HG03039 (cell line): Measurements from ENCODE around the gene GRAMD4.

Experiments used
- ATAC-seq: cut with Tn5 transposase; IDR thresholded peaks from one replicate; pipeline ENCODE4 v1.9.1; 2021; ENCODE audit warnings: mild to moderate bottlenecking, moderate library complexity; ENCODE audit not compliant: unreplicated experiment

GRAMD4 gene

DNA sequence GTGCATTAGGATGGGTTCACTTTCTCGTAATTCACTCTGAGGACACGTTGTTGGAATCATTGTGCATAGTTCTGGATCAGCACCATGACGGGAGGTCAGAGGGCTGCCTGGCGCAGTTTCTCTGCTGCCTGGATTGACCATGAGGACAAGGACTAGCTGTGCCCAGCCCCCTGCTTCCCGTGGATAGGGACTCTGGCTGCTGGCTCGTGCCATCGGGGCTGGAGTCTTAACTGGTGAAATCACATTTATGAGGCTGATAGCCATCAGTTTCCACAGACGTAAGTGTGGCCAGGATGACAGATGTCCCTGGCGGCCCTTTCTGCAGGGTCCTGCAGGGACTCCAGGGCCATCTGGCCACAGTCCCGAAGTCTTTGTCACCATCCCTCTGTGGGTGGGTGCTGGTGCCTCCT is 24.1 kb upstream of the GRAMD4 start:
- ATAC-seq = no peak

DNA sequence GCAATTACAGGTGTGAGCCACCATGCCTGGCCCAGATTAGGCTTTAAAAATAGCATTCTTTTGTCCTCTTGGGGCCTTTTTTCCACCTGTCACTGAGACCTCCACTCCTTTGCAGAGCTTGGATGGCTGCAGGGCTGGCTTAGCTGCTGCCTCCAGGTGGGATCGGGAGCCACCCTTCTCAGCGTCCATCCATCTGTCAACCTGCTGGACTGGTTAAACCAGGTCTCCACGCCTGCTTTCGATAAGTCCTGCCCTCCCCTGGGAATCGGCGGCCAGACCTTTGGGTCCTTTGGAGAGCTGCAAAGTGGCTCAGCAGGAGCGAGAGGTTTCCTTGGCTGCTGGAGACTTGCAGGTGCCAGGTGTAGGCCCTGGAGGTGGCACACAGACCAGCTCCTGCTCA is 23.4 kb upstream of the GRAMD4 start:
- no peak for ATAC-seq

DNA sequence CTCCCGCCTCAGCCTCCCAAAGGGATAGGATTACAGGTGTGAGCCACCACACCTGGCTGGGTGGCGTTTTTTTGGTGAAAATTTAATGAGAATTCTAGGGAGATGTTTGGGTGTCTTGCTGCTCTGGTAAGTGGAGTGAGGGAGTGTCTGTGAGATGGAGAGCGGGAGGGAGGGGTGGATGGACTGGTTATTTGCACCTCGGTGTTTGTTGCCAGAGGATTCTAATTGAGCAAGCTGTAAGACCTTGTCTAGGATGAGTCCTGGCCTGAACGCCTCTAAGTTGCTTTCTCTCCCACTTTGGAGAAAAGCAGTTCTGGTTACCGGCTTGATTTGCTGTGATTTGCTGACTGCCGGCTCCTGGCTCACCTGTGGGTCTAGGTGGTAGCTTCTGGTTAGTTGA is 22.0 kb upstream of the GRAMD4 start:
- ATAC-seq = no peak

DNA sequence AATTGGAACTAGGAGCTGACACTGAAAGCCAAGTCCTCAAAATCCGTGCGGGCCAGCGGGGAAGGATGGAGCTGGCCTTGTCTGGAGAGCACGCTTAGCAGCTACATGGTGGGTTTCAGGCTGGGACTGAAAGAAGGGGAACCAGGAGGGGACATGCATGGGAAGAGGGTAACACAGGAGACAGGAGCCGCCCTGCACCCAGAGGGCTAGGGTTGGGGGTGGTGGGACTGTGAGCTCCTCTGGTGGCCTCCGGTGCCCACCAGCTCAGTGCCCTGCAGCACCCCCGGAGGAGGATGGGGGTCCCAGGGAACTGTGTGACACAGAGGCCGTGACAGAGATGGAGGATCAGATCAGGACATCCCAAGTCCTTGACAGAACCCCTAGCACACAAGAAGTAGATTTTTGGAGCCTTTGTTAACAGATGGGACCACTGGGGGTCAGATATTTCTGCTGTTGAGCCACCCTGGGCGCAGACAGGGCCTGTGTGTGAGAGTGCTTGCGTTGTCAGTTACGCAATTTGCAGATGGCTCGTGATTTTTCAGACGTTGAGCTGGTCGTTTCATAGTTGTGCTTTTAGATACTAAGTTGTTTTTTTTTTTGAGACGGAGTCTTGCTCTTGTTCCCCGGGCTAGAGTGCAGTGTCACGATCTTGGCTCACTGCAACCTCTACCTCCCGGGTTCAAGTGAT is 21.3 kb upstream of the GRAMD4 start:
- no peak for ATAC-seq

DNA sequence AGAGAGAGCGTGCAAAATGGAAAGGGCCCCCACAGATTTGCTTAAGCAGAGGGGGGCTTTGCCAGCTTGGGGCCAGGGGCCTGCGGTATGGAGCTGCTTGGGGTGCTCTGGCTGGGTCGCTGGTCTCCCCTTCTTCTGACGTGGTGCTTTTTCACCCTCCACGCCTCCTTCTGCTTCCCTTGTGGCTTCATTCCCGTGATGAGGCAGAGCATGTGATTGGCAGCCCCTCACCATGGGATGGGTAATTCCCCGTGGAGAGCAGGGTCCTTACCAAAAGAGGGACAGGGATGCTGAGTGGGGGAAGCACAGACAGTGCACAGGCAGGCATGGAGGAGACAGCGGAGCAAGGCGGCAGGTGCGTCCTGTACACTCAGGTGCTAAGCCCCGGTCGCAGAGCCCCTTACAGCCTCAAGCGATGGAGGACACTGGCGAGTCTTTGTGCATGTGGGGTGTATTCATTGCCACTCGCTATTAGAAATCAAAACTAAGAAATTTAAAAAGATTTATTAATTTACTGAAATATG is 19.9 kb upstream of the GRAMD4 start:
- no peak for ATAC-seq

DNA sequence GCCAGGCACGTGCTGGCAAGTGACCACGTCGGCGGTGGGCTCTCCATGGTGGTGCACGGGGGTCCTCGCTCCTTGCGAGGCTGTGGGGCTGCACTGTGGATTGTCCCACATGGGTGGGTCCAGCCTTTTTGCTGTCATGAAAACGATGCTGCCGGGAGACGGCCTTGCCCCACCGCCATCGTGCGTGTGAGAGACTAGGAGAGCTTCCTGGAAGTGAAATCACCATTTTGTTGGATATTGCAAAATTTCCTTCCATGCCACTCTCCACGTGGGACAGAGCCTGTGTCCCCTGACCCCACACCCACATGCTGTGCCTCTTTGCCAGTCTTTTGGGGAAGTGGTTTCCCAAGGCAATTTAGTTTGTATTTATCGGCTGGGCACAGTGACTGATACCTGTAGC is 18.2 kb upstream of the GRAMD4 start:
- ATAC-seq = no peak

DNA sequence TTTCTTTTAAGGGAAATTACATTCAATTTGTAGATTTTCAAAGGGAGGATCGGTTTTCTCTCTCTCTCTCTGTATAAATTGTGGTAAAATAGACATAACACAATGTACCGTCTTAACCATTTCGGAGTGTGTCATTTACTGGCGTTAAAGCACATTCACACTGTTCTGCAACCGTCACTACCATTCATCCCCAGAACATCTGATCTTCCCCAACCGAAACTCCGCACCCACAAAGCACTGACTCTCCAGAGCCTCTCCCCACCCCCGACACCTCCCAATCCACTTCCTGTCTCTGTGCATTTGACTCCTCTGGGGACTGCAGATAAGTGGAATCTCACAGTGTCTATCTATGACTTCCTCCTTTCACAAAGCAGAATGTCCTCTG is 15.9 kb upstream of the GRAMD4 start:
- ATAC-seq = no peak

DNA sequence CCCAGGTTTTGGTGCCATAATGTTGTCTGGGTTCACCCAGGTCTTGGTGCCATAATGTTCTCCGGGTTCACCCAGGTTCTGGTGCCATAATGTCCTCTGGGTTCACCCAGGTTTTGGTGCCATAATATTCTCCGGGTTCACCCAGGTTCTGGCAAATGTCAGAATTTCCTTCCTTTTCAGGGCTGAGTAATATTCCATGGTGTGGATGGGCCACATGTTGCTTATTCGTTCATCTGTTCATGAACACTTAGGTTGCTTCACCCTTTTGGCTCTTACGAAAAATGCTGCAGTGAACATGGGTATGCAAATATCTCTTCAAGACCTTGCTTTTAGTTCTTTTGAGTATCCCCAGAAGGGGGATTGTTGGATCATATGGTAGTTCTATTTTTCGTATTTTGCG is 15.1 kb upstream of the GRAMD4 start:
- ATAC-seq = no peak

DNA sequence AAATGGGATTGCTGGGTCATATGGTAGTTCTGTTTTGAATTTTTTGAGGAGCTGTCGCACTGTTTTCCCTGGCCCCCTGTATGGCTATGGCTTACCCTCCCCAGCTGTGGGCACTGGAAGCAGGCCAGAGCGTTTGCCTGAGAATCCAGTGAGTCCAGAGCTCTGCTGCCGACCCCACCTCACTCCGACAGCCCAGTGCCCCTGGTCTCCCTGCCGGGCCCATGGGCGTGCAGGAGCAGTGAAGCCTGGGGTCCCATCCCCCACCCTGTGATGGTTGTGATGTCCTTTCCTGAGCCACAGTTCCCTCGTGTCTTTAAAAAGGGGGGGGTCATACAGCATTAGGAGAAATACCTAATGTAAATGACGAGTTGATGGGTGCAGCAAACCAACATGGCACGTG is 13.3 kb upstream of the GRAMD4 start:
- no peak for ATAC-seq

DNA sequence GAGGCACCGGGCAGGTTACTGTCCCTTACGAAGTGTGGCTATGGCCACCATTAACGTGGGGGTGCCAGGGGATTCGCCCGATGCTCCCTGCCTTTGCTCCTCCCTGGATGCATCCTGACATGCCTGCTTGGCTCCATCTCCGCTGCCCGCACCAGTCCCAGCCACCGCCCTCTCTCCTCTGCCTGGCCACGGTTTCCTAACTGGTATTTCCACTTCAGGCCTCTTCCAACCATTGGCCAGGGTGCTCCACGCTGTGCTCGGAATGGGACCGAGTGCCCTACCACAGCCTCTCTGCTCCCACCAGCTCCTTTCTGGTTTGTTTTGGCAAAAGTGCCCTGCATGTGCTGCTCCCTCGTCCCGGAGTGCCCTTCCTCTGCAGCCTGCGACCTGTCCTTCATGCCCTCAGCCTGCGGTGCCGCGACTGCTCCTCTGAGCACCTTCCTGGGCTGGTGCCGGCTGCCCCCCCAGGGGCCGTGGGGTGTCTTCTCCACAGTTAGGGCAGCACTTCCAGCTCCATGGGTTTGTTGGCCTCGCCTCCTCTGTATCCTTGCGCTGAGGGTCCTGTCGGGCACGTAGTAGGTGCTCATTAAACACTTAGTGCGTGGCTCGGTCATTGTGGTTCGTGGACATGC is 12.6 kb upstream of the GRAMD4 start:
- no peak for ATAC-seq

DNA sequence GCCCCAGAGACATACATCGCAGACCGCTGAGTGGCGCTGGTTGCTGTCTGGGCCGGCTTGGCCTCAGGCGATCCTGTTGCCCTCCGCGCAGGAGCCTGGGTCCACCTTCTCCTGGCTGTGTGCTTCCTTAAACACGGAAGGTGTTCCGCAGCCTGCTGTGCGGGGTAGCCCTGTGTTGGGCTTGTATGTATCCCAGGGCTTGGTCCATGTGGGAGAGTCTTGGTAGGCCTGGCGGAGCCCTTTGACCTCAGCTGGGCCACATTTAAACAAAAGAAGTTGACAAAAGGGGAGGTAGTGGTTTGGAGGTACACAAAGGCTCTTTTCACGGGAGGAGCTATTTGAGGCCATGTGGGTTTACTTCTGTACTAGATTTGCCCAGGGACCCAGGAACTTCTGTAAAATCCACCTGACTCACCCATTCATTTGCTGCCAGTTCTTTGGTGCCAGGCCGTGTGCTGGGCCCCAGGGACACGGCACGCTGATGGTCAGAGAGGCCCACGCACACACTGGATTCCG is 11.0 kb upstream of the GRAMD4 start:
- no peak for ATAC-seq

DNA sequence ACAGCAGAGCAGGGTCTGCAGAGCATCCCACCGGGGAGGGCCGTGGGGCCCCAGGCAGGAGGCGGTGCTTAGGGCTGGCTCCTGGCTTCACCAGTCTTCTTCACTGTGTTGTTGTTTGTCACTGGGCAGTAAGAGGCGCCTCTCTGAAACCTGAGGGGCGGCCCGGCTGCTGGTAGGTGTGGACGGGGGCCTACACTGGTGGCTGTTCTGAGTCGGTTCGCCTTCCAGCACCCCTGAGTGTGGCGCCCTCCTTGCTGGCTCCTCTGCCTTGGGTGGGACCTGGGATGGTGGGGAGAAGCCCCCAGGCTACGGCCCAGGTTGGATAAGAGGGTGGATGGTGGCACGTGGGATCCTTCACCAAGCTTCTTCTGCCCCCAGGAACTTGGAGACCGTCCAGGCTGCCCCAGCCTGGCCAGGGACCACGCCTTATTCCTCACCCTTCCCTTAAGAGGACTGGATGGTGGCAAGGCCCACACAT is 10.4 kb upstream of the GRAMD4 start:
- ATAC-seq = no peak

DNA sequence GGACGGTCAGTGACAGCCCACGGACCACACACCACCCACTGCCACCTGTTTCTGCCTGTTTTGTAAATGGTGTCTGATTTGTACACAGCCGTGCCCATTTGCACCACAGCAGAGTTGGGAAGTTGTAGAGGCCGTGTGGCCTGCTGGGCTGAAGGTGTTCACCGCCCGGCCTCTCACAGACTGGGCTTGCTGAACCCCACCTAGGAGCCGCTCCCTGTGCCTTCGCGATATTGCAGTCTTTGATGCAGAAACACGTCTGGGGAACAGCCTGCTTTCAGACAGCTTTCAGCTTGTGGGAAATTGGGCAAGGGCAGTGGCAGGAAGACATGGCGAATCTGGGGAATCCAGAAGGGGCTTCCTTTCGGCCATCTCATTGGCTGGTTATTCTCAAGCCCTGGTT is 9.8 kb upstream of the GRAMD4 start:
- no peak for ATAC-seq

DNA sequence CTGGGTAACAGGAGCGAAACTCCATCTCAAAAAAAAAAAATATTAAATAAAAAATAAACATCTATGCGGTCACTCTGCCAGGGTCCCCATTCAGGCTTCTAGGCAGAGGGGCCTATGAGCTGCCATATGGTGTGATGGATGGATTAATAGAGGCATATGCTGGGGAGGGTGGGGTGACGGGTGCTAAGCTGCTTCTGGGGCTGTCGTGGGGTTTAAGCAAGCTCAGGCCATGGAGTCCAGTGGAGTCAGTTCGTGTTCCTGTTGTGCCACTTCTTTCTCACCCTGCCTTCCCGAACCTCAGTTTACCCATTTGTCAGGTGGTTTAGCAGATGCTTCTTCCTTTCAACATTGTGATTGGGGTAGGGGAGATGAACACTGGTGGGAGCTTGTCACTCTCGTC is 9.0 kb upstream of the GRAMD4 start:
- ATAC-seq = no peak

DNA sequence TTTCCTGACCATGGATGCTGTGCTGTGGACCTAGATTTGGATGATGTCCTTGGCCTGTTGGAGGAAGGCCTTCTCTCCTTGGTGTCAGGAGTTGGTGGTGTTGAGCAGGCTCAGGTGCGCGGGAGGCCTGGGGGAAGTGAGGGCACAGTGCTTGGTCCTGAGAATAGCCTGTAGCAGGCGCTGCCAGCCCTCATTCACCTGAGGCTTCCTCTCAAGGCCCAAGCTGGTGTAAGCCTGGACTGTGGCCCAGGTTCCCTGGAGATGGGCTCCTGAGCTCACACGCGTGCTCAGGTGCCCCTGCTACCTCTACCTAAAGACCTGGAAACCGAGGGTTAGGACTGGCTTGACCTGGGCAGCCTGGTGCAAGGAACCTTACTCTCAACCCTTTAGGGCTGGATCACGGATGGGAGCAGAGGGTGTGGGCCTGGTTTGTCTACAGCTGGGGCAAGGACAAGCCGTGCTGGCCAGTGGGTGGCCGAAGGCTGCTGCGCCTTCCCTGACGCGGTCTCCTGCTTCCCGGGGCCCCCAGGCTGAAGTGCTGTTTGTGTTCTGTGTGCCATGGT is 7.8 kb upstream of the GRAMD4 start:
- no peak for ATAC-seq

DNA sequence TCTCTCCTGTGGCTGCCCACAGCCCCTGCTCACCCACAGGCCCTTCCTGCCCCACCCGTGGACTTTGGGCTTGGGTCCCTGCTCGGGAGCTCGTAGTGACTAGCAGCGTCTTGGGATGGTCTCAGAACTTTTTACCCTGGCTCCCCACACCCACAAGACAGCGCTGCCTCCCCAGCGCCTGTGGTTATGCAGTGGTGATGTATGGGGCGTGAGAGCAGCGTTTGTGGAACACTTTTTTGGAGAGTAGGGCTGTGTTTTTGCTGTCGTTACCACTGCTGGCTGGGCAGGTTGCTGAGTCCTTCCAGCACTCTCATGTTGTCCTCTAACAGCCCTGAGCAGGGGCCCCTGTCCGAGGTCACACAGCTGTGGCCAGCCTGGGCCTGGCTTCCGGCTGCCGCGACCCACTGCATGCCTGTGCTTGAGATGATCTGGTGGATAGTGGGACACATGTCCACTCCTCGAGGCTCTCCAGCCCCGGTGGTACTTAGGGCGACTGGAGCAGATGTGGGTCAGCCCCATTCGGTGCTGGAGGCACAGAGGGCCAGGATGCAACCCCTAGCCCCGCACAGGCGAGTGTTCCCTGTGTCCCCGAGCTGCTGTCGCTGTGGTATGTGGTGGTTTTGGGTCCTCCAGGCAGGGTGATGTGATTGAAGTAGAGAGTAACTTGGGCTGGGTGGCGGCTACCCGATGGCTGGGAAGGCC is 7.1 kb upstream of the GRAMD4 start:
- no peak for ATAC-seq

DNA sequence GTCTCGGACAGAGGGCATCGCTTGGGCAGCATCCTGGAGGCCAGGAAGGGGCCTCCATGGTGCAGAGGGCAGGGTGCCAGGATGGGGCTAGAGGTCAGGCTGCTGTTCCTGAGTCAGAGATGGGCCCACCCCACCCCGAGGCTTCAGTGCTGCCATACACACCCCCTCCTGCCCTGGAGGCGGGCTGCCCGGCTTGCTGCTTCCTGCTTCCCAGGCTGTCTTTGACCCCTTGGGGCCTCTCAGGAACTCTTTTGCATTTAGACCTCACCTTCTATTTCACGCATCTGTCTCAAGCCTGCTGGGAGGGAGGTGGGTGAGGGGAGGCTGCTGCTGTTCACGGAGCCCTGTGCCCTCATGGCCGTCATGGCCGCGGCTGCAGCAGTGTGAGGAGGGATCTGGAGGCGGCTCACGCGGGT is 6.6 kb upstream of the GRAMD4 start:
- no peak for ATAC-seq

DNA sequence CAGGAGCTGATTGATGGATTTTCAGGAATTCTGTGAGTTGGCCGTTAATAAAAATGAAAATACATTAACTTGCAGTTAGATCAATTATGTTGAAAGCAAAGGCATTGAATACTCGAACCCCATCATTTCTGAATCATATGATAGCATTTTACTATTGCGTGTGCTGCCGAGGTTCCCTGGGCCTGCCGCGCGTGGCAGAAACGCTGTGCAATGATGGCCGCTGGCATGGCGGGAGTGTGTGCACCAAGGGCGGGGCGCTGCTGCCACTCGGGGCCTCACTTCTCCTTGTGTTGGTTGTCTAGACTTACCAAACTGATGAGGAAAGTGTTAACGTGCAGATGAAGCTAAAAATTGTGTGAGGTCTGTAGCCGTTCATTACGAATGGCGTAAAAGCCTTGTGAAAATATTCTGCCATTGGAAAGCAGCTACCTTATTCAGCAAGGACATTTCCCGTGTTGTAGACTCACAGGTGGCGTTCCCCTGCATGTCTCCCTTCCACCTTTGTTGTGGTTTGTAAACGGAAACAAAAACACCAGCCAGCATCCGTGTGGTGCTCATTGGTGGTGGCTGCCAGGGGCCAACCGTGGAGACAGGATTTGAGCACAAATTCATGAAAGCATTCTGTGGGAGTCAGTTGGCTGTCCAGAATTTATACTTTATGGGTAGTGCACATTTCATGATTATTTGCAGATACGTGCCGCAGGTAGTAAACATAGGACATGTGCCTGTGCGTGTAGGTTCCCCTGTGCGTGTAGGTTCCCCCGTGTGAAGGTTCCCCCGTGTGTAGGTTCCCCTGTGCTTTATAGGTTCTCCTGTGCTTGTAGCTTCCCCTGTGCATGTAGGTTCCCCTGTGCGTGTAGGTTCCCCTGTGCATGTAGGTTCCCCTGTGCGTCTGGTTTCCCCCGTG is 5.9 kb upstream of the GRAMD4 start:
- ATAC-seq = no peak

DNA sequence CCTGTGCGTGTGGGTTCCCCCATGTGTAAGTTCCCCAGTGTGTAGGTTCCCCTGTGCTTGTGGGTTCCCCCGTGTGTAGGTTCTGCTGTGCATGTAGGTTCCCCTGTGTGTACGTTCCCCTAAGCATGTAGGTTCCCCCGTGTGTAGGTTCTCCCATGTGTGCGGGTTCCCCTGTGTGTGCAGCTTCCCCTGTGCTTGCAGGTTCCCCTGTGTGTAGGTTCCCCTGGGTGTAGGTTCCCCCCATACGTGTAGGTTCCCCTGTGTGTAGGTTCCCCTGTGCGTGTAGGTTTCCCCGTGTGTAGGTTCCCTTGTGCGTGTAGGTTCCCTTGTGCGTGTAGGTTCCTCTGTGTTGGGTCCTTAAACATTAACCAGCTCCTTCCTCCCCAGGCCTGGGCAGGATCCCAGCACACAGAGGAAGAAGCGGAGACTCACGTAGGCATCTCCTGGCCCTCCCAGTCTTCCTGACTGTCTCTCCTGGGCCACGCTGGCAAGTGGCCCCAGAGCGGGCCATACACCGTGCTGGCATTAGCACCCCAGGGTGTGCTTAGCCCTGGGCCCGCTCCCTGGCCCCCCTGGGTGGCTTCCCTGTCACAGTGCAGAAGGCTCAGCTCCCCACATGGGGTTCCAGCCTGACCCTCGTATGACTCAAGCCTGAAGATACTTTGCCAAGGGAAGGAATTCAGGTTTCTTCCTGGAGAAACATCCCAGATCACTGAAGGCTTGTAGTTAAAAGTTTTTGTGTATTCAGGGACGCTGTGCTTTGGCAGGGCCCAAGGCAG is 2.8 kb upstream of the GRAMD4 start:
- no peak for ATAC-seq
